ENCODE measurements around the gene RAB4B. TPM values are rescaled to one million over a fixed set of nuclear protein-coding genes. Genes with fewer than 3 reads are reported as not detected.
A peak's percentile ranks its signal among the peaks of the same experiment; 100 is the strongest.
"Not testable (repeated sequence)": the region's sequence is repeated elsewhere in the genome, so short reads cannot be mapped to it uniquely, and the experiment has no call there.

Gene RAB4B
- polyA plus RNA-seq, 1 experiment = 25.4 TPM

DNA sequence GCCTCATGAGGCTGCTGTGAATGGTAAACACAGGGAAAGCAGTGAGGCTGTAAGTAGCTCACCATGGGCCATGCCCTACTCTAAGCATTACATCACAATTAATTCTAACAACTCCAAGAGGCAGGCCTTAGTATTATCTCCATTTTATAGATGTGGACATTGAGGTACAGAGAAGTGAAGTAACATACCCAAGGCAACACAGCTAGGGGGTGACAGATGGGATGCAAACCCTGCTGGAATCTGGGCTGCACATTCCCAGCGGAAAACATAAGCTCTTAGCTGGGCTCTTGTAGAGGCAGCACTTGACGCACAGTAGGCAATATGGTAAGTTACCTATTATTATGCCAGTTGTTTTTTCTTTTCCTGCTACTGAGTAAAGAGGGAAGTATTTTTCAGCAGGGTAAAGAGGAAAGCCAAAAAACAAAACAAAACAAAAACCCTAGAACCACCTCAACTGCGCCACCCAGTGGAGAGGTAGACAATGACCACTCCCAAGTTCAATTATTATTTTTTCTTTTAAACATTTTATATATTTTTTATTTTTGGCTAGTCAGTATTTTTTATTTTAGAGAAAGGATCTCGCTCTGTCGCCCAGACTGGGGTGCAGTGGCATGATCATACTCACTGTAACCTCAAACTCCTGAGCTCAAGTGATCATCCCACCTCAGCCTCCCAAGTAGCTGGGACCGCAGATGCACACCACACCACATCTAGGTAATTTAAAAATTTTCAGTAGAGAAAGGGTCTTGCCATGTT lies 41.6 kb downstream of the RAB4B start:
- H3K36me3 ChIP-seq (ENCODE audit: control insufficient read depth, insufficient read depth, low read length); DNase-seq (ENCODE audit: low read depth); H3K27me3 ChIP-seq (ENCODE audit: control insufficient read depth, insufficient read depth, low read length); H3K4me3 ChIP-seq (ENCODE audit: low read depth, low read length); POLR2A ChIA-PET: not testable (repeated sequence)
- CTCF ChIA-PET = interaction anchor here (0.6 to 3.0 kb wide), 17 partner anchors 9 to 544 kb away, joined by 3 to 36 read pairs (median 4); partner anchors contain the start of genes COQ8B and ITPKC
- peak; percentile 69 for TF ChIP-seq CTCF (IDR thresholded peaks at IDR 0.05; ENCODE audit: insufficient read depth, low read depth, low read length)

DNA sequence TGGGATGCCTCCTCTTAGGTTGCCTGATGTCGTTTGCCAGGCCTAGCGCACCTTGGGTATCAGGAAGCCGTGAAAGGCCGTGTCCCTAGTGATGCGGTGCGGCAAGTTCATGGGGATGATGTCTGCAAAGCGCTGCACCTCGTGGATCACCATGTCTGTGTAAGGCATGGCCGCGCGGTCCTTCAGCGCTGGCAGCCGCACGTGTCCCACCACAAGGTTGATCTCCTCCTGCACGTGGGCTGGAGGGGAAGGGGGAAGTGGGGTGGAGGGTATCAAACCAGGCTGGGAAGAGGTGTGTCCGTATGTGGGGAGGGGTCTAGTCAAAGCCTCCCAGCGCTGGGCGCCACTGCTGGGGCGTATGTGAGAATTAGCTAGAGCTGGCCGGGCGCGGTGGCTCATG lies 44.1 kb downstream of the RAB4B start:
- TF ChIP-seq CTCF (IDR thresholded peaks at IDR 0.05; ENCODE audit: insufficient read depth, low read depth, low read length) = no peak
- Histone ChIP-seq H3K27me3 (ENCODE audit: control insufficient read depth, insufficient read depth, low read length) (no peaks in the 10 kb centered on the region), H3K4me3 (ENCODE audit: low read depth, low read length) (no peak overlapping the region), H3K36me3 (ENCODE audit: control insufficient read depth, insufficient read depth, low read length) (peaks cover 4% of the 10 kb centered on the region)
- CTCF ChIA-PET = interaction anchor here (3.2 kb wide), 1 partner anchor 160 kb away, joined by 13 read pairs; no protein-coding TSS in a partner anchor
- DNase-seq (ENCODE audit: low read depth) = no peak
- POLR2A ChIA-PET = no interaction called here

DNA sequence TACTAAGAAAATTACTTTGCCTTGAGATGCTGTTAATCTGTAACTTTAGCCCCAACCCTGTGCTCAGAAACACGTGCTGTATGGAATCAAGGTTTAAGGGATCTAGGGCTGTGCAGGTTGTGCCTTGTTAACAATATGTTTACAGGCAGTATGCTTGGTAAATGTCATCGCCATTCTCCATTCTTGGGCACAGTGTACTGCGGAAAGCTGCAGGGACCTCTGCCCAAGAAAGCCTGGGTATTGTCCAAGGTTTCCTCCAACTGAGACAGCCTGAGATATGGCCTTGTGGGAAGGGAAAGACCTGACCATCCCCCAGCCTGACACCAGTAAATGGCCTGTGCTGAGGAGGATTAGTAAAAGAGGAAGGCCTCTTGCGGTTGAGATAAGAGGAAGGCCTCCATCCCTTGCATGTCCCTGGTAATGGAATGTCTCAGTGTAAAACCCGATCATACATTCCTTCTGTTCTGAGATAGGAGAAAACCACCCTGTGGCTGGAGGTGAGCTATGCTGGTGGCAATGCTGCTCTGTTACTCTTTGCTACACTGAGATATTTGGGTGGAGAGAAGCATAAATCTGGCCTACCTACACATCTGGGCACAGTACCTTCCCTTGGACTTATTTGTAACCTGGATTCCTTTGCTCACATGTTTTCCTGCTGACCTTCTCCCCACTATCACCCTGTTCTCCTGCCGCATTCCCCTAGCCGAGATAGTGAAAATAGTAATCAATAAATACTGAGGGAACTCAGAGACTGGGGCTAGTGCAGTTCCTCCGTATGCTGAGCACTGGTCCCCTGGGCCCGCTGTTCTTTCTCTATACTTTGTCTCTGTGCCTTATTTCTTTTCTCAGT lies 44.9 kb downstream of the RAB4B start:
- DNase-seq (ENCODE audit: low read depth) = not testable (repeated sequence)
- CTCF ChIA-PET = interaction anchor here (3.2 kb wide), 1 partner anchor 160 kb away, joined by 13 read pairs; no protein-coding TSS in a partner anchor

GRCh38 chr19:40824916-40825315 lies 46.9 kb downstream of the RAB4B start:
- CTCF ChIA-PET = interaction anchor here (1.3 to 3.2 kb wide), 2 partner anchors 18 to 162 kb away, joined by 5 to 13 read pairs; no protein-coding TSS in a partner anchor
- H3K27me3 ChIP-seq (ENCODE audit: control insufficient read depth, insufficient read depth, low read length); H3K4me3 ChIP-seq (ENCODE audit: low read depth, low read length); POLR2A ChIA-PET; H3K36me3 ChIP-seq (ENCODE audit: control insufficient read depth, insufficient read depth, low read length); DNase-seq (ENCODE audit: low read depth): not testable (repeated sequence)

More for the DNA sequence above, 44.9 kb downstream of the RAB4B start:
- POLR2A ChIA-PET; H3K4me3 ChIP-seq (ENCODE audit: low read depth, low read length); H3K36me3 ChIP-seq (ENCODE audit: control insufficient read depth, insufficient read depth, low read length); H3K27me3 ChIP-seq (ENCODE audit: control insufficient read depth, insufficient read depth, low read length): not testable (repeated sequence)

GRCh38 chr19:40825460-40826095 lies 47.5 kb downstream of the RAB4B start:
- H3K27me3 ChIP-seq (ENCODE audit: control insufficient read depth, insufficient read depth, low read length); DNase-seq (ENCODE audit: low read depth); H3K36me3 ChIP-seq (ENCODE audit: control insufficient read depth, insufficient read depth, low read length); POLR2A ChIA-PET; H3K4me3 ChIP-seq (ENCODE audit: low read depth, low read length): not testable (repeated sequence)
- CTCF ChIA-PET = interaction anchor here (3.2 kb wide), 1 partner anchor 163 kb away, joined by 13 read pairs; no protein-coding TSS in a partner anchor

GRCh38 chr19:40826312-40826698 lies 48.3 kb downstream of the RAB4B start:
- H3K27me3 ChIP-seq (ENCODE audit: control insufficient read depth, insufficient read depth, low read length); DNase-seq (ENCODE audit: low read depth); H3K4me3 ChIP-seq (ENCODE audit: low read depth, low read length); CTCF ChIA-PET; H3K36me3 ChIP-seq (ENCODE audit: control insufficient read depth, insufficient read depth, low read length); POLR2A ChIA-PET: not testable (repeated sequence)

DNA sequence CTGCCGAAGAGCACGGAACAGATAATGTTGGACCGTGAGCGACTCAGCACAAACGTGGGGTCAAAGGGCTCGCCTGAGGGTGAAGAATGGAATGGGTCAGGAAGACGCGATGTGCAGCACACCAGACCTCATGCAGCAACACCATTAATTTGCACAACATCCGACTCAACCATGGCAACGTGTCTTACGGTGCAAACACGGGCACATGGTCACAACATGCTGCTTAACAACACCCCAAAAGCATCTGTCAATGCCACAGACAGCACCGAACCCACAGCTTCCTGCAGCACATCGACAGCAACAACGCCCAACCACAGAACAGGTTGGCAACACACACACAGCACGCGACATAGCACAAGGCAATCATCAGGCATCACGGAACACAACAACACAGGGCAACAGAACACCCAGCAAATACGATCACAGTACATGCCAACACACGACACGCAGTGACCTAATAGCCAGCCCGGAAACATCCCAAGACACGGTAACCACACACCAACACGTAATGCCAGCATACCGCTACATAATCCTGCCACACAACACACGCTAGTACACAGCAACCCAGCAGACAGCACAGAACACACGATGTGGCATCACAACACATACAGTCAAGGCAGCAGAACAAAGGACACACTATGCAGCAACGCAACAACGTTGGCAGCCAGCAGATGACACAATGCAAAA lies 48.8 kb downstream of the RAB4B start:
- CTCF ChIA-PET; H3K36me3 ChIP-seq (ENCODE audit: control insufficient read depth, insufficient read depth, low read length); POLR2A ChIA-PET; H3K4me3 ChIP-seq (ENCODE audit: low read depth, low read length); H3K27me3 ChIP-seq (ENCODE audit: control insufficient read depth, insufficient read depth, low read length); DNase-seq (ENCODE audit: low read depth): not testable (repeated sequence)
